SKM-1 treated with dmso at 0.1 percent for 144 hours (cell line): ENCODE results near the gene MARK3.

Experiments used
- DNase-seq: peaks from one replicate; lab custom pipeline; 2025; ENCODE audit not compliant: unreplicated experiment; lab: John Stamatoyannopoulos, UW

MARK3 gene

GRCh38 chr14:103433916-103434563 lies 48.8 kb downstream of the MARK3 start:
- no peak for DNase-seq

- no peak for DNase-seq
Measured at GRCh38 chr14:103434868-103435442, 49.7 kb downstream of the MARK3 start.

GRCh38 chr14:103436533-103436932 lies 51.3 kb downstream of the MARK3 start:
- DNase-seq, result no peak

GRCh38 chr14:103442288-103442687 lies 57.1 kb downstream of the MARK3 start:
- no peak for DNase-seq

- DNase-seq, result no peak
Measured at GRCh38 chr14:103443111-103443510, 57.9 kb downstream of the MARK3 start.

GRCh38 chr14:103444837-103445524 lies 59.8 kb downstream of the MARK3 start:
- no peak for DNase-seq

GRCh38 chr14:103445806-103446205 lies 60.6 kb downstream of the MARK3 start:
- no peak for DNase-seq

- no peak for DNase-seq
Measured at GRCh38 chr14:103448097-103448496, 62.9 kb downstream of the MARK3 start.

GRCh38 chr14:103449634-103450161 lies 64.5 kb downstream of the MARK3 start:
- no peak for DNase-seq

- DNase-seq, result no peak
Measured at GRCh38 chr14:103450416-103450815, 65.2 kb downstream of the MARK3 start.

- DNase-seq, result no peak
Measured at GRCh38 chr14:103451401-103451800, 66.2 kb downstream of the MARK3 start.

GRCh38 chr14:103453791-103454190 lies 68.6 kb downstream of the MARK3 start:
- DNase-seq, result no peak

GRCh38 chr14:103456167-103456835 lies 71.1 kb downstream of the MARK3 start:
- DNase-seq, result no peak

- no peak for DNase-seq
Measured at GRCh38 chr14:103460415-103460814, 75.2 kb downstream of the MARK3 start.

- no peak for DNase-seq
Measured at GRCh38 chr14:103463149-103463548, 77.9 kb downstream of the MARK3 start.

- DNase-seq, result no peak
Measured at GRCh38 chr14:103463851-103464250, 78.6 kb downstream of the MARK3 start.

GRCh38 chr14:103472939-103473338 lies 87.7 kb downstream of the MARK3 start:
- DNase-seq, result no peak

GRCh38 chr14:103474893-103475292 lies 89.7 kb downstream of the MARK3 start:
- no peak for DNase-seq

GRCh38 chr14:103476065-103476464 lies 90.8 kb downstream of the MARK3 start:
- DNase-seq, result no peak

- no peak for DNase-seq
Measured at GRCh38 chr14:103476631-103477030, 91.4 kb downstream of the MARK3 start.

- no peak for DNase-seq
Measured at GRCh38 chr14:103480595-103480994, 95.4 kb downstream of the MARK3 start.

- no peak for DNase-seq
Measured at GRCh38 chr14:103483600-103483999, 98.4 kb downstream of the MARK3 start.
